GM12801 (cell line): ENCODE results near the gene NCKAP5.

ENCODE experiments used
- TF ChIP-seq, protein P1 (sequence below): IDR thresholded peaks from one replicate; pipeline ENCODE4 v1.5.1; 2011; ENCODE audit warnings: control low read depth; ENCODE audit not compliant: insufficient read length; ENCODE audit errors: extremely low read depth

The NCKAP5 gene

DNA sequence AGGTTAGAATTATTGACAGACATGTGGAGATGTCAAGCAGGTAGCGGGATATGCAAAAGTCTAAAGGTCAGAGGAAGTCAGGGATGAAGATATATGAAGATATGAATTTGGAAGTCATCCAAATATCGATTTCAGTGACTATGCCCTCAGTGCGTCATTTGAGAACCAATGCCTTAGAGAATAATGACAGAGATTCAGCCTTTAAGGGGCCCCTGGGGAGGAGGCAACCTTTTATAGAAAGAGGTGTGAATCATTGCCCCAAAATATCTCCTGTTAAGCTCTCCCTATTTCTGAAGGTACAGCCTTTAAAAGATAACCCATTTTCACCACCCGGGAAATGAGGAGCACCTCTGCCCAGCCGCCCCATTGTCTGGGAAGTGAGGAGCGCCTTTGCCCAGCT is 223.4 kb downstream of the NCKAP5 start:
- TF ChIP-seq, protein P1, sequence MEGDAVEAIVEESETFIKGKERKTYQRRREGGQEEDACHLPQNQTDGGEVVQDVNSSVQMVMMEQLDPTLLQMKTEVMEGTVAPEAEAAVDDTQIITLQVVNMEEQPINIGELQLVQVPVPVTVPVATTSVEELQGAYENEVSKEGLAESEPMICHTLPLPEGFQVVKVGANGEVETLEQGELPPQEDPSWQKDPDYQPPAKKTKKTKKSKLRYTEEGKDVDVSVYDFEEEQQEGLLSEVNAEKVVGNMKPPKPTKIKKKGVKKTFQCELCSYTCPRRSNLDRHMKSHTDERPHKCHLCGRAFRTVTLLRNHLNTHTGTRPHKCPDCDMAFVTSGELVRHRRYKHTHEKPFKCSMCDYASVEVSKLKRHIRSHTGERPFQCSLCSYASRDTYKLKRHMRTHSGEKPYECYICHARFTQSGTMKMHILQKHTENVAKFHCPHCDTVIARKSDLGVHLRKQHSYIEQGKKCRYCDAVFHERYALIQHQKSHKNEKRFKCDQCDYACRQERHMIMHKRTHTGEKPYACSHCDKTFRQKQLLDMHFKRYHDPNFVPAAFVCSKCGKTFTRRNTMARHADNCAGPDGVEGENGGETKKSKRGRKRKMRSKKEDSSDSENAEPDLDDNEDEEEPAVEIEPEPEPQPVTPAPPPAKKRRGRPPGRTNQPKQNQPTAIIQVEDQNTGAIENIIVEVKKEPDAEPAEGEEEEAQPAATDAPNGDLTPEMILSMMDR, result no peak

DNA sequence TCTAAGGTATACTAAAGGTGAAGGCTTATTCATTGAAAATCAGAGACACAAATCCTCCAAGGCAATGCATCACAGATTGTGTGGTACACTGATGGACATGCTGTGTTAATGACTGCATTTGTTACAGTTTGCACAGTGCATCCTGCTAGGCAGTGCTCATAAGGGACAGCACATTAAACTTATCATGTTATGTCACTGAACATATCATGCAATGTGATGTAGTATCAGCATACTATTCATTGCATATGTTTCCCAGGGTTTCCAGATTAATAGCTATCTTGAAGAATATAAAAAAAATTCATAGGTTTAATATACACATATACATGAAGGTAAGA is 225.3 kb downstream of the NCKAP5 start:
- TF ChIP-seq, protein P1, result no peak

DNA sequence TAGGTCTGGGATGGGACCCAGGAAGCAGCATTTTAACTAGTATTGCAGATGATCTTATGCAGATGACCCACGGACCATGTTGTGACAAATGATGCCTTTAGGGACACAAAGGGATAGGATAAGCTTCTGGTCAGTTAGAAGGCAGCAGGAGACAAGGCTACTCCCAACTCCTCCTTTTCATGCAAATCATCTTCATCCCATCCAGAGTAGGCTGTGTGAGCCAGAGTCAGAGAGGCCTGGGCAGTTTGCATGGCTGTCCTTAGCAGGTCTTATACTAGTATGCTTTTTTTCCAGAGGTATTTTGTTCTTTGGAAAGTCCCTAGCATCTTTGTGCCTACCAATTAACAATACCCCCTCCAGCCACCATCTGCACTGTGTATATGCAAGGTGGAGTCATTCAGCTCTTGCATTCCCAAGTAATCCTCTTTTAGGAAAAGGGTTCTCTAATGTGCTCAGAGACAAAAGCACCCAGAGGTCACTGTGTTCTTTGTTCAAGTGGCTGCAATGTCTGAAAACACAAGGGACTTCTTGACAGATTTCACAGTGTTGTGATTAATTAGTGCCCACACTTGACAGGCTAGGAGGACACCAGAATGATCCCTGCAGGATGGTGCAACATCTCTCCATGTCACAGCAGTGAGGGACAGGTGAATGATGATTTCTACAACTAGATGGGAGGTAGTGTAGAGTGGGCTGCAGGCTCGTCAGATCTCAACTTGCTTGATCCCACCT is 225.8 kb downstream of the NCKAP5 start:
- TF ChIP-seq, protein P1, result no peak

DNA sequence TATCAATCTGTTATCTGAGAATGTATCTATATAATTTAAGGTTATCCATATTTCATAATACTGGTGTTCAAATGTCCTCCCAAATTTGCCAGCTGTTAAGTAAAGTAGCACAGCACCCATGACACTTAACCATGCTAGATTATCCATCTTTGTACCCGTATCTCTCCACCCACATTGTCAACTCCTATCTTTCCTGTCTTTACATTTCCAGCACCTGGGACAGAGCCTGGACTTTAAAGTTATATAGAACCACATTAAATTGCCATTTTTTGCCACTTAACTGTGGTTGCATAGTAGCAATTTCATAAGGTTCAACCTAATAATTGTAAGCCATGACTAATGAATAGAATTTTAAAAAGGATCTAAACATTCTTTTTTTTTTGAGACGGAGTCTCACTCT is 226.7 kb downstream of the NCKAP5 start:
- TF ChIP-seq, protein P1, result no peak

DNA sequence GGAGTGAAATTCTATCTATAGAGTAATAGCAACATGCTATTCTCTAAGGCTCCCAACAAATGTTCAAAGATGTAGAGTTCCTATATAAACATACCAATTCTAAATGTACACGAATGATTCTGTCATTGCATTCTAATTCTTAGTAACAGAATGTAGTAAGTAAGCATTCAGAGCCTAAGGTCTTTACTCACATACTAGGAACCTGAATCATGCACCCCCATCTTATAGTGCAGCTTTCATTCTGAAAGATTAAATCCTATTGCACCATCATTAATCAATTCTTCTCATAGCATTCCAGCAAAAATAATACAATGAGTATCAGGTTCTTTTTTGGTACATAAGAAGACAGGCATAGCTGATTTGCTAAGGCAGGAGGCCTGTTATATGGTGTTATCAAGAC is 230.0 kb downstream of the NCKAP5 start:
- TF ChIP-seq, protein P1, result no peak

DNA sequence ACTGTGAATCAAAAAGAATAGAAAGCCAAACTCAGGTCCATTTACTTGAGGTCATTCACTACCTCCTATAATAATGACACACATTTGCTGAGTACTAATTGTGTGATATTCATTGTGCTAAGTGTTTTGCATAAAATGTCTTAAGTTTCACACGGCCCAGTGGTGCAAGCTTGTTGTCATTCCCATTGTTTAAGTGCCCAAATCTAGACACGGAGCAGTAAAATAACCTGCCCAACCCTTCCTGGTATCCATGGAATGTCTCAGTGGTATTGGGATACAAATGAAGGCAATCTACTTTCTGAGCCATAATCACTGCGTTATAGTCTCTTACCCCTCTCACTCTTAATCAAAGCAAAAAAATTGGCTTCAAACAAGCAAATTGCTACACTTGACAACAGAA is 233.3 kb downstream of the NCKAP5 start:
- TF ChIP-seq, protein P1, result no peak

DNA sequence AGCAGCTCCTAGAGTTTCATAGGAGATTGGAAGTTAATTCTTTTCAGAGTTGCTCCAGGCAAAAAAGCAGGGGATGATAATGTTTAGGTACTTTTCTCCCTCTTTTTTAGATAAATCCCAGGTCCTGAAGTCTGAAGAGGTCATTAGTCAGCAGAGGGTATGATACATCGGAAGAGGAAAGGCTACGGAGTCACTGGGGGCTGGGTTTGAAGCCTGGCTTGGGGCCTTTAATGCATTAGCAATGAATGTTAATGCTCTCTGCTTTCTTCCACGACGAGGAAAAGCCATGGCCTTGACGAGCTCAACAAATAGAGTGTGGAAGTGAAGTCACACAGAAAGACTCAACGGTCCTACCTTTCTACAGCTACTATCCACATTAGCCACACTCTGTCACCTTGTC is 235.1 kb downstream of the NCKAP5 start:
- TF ChIP-seq, protein P1, result no peak

DNA sequence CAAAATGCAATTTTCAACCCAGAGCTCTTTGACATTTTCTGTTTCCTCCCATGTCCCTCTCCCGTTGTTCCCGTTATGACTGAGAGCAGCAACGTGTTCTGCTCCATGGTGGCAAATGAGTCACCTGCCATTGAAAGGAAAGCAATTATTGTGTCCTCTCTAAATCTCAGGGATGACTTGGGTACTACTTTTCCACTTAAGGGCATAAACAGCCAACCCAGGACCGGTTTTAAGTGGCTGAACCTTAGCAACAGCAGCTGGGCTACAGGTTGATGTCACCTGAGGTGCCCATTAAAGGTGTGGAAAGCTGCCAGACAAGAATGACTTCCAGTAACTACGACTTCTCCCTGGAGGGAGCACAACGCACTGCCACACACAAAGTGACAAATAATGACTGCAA is 236.8 kb downstream of the NCKAP5 start:
- TF ChIP-seq, protein P1, result no peak
